VCaP (cell line): Measurements from ENCODE around the gene DOK3.

Experiments
- H3K27ac ChIP-seq: fragments of 450-650 bp; 2 replicates; pipeline ENCODE4 v1.5.1; 2017
- TF ChIP-seq, protein P1 (sequence below): fragments of 450-650 bp; conservative IDR thresholded peaks from 2 replicates; pipeline ENCODE4 v1.5.1; 2017; ENCODE audit warnings: mild to moderate bottlenecking, moderate library complexity

The DOK3 gene

DNA sequence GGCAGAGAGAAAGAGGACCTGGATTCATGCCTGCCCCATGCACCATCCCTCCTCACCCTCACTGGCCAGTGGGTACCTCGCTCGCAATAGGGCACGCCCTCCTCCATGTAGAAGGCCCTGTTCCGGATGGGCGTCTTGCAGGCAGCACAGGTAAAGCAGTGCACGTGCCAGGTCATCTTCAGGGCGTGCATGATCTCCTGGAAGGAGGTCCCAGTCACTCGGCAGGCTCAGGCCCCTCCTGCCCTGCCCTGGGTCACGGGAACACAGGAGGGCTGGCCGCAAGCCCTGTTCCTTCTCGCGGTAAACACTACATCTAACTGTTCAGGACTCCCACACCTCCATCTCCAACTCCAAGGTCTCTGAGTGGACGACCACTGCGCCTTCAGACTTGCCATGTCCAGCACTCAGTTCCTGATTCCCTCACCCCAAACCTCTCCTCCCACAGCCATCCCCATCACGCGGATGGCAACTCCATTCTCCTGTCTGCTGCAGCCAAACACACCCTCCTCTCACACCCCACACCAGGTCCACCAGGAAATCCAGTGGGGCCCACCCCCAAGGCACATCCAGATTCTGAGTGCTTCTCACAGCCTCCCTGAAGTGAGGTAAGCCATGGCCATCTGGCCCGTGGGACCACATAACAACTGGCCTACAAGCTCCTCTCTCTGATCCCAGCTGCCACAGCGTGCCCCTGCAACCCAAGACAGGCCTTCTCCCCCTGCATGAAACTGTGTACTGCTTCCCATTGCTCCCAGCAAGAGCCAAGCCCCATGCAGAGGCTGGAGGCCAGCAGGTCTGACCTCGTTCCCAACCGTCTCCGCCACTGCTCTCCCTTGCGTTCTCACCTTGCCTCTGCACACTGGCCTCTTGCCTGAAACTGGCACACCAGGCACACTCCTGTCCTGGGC, 25.4 kb downstream of the DOK3 start:
- no peak overlapping the region for H3K27ac ChIP-seq
- TF ChIP-seq, protein P1, sequence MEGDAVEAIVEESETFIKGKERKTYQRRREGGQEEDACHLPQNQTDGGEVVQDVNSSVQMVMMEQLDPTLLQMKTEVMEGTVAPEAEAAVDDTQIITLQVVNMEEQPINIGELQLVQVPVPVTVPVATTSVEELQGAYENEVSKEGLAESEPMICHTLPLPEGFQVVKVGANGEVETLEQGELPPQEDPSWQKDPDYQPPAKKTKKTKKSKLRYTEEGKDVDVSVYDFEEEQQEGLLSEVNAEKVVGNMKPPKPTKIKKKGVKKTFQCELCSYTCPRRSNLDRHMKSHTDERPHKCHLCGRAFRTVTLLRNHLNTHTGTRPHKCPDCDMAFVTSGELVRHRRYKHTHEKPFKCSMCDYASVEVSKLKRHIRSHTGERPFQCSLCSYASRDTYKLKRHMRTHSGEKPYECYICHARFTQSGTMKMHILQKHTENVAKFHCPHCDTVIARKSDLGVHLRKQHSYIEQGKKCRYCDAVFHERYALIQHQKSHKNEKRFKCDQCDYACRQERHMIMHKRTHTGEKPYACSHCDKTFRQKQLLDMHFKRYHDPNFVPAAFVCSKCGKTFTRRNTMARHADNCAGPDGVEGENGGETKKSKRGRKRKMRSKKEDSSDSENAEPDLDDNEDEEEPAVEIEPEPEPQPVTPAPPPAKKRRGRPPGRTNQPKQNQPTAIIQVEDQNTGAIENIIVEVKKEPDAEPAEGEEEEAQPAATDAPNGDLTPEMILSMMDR = no peak

DNA sequence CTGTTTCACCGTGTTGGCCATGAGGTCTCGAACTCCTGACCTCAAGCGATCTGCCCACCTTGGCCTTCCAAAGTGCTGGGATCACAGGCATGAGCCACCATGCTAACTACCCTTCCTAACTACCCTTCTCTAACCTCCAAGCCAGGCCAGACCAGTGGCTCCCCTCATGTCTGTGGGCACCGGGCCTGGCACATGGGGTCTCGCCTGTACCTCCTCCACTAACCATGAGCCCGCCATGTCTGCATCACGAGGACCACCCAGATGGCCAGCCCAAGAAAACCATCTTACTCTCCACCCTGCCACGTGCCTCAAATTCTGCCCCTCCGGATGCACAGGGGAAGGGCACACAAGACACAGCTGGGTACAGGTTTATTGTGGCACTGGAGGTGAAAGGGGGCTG, 26.6 kb downstream of the DOK3 start:
- H3K27ac ChIP-seq = no peak overlapping the region
- TF ChIP-seq, protein P1 = no peak

DNA sequence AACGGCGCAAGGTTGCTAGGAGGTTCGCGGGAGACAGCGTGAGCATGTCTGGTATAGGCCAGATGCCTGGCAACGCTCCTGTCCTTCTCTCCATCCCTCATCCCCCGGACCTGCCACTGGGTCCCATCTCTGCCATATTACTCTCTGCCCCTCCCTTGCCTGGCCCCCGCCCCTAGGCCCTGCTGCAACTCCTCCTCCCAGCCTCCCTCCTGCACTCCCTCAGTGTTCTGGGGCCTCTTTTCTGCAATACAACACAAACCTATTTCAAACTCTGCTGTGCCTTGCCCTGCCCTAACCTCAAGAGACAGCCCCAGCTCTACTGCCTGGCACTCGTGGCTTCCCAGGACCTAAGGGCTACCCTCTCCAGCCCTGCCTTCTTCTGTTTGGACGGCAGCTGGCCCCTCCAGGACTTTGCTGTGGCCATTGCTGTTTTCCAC, 27.2 kb downstream of the DOK3 start:
- TF ChIP-seq, protein P1 = no peak

DNA sequence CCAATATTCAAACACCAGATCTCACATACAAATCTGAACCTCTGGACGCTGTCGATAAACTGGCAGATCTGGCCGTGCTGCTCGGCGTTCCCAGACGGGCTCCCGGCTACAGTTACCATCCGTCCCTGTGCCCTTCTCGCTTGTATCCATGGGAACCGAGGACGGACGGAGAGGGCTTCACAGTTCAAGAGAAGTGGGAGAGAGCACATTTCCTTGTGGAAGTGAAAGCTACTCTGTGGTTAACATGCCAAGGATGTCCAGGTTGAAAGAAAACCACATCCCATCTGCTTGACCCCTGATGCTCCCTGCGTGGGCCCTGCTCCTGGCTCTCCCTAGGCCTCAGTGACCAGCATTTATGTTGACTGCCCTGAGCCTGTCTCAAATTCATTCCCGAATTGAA, 29.9 kb downstream of the DOK3 start:
- H3K27ac ChIP-seq = peak overlapping the region; percentile 32; the same call in 1 of the 2 replicates
- TF ChIP-seq, protein P1 = no peak

More for the DNA sequence above, 27.2 kb downstream of the DOK3 start:
- no peak overlapping the region for H3K27ac ChIP-seq

DNA sequence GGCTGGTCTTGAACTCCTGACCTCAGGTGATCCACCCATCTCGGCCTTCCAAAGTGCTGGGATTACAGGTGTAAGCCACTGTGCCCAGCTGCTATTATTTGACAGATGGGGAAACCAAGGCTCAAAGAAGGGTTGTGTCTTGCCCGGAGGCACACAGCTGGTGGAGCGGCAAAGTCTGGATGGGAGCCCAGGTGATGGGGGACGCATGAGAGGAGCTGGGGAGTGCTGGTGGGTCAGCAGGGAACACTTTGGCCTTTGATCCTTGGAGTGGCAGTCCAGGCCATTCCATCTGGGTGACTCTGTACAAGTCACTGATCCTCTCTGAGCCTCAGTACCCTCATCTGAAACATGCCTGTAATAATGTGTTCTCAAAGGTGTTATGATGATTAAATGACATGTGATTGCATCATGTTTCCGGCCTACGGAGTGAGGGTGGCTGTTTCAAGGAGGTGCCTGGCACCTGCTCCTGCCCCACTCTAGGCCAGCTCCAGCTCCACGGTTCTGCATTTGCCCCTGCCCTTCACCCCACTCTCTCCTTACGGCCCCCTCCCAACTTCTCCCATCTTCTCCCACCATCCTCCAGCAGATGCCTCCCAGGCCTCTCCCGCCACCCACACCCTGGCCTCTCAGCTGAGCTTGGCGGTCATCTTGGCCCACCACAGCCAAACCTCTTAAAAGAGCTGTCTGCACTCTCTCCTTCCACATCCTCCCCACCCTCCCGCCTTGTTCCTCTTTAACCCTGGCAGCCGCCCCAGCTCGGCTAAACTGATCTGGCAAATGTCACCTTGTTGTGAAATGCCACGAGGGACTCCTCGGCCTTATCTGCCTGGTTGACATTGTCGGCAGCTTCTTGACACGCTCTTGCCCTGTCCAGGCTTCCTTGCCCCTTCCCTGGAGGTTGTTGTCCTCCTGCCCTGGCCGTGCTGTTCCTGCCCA, 30.6 kb downstream of the DOK3 start:
- peak overlapping the region; percentile 32; the same call in 1 of the 2 replicates for H3K27ac ChIP-seq
- TF ChIP-seq, protein P1 = no peak

DNA sequence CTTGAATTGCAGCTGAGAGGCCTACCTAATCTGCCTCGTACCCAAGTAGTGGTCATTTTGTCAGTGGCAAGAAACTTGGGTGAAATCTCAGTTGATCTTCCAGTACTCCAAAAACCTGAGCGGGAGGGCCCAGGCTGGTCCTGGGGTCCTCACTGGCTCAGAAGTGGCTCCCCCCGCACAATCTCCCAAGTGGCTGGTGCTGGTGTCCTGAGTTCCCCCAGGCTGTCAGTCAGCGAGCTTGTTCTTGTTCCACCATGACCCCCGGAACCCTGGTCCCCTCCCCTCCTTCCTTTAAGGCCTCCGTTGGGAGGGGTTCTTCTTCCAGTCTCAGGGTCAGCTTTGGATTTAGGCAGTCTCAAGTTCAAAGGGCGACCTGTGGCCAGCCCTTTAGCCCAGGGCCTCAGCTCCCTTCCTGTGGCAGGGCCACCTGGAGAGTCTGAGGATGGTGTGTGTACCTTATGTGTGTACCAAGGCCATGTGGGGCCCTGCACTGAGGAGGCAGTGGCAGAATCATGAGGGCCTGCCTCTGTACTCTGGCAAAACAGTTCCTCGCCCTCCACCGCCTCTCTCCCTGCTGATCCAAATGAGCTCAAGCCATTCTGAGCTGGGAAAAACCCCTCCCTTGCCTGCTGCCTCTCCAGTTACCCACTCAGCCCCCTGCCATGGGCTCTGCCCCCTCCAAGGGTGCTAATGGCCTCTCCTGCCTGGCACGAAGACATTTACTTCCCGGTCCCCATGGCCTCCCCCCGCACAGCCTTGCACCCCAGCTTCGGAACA, 31.7 kb downstream of the DOK3 start:
- TF ChIP-seq, protein P1 = no peak
- H3K27ac ChIP-seq = no peak overlapping the region
